GM21526 (cell line): Measurements from ENCODE around the gene NUDT4B.
"Not testable (repeated sequence)": the region's sequence is repeated elsewhere in the genome, so short reads cannot be mapped to it uniquely, and the experiment has no call there.

Experiments
- ATAC-seq: cut with Tn5 transposase; IDR thresholded peaks from one replicate; pipeline ENCODE4 v1.9.1; 2021; ENCODE audit warnings: moderate library complexity; ENCODE audit not compliant: unreplicated experiment, low FRiP score

NUDT4B gene

GRCh38 chr1:148748563-148749334, at the start of gene NUDT4B:
TSS of gene NUDT4B (plus strand) at chr1:148748774. CDS start at chr1:148748953, 179 bp downstream.
- peak; percentile 41 for ATAC-seq

GRCh38 chr1:148699357-148699756, 49.2 kb upstream of the NUDT4B start:
- ATAC-seq, result not testable (repeated sequence)

GRCh38 chr1:148702242-148702641, 46.3 kb upstream of the NUDT4B start:
- ATAC-seq, result not testable (repeated sequence)

- not testable (repeated sequence) for ATAC-seq
Observed at GRCh38 chr1:148703973-148704591, 44.5 kb upstream of the NUDT4B start.

GRCh38 chr1:148705316-148705948, 43.1 kb upstream of the NUDT4B start:
- ATAC-seq, result not testable (repeated sequence)

GRCh38 chr1:148708779-148709333, 39.7 kb upstream of the NUDT4B start:
- ATAC-seq, result not testable (repeated sequence)

- ATAC-seq, result not testable (repeated sequence)
Observed at GRCh38 chr1:148710772-148711523, 37.6 kb upstream of the NUDT4B start.

GRCh38 chr1:148712353-148712752, 36.2 kb upstream of the NUDT4B start:
- not testable (repeated sequence) for ATAC-seq

- ATAC-seq, result not testable (repeated sequence)
Observed at GRCh38 chr1:148715518-148715917, 33.1 kb upstream of the NUDT4B start.

GRCh38 chr1:148716966-148717520, 31.5 kb upstream of the NUDT4B start:
- ATAC-seq, result not testable (repeated sequence)

GRCh38 chr1:148720918-148721317, 27.7 kb upstream of the NUDT4B start:
- not testable (repeated sequence) for ATAC-seq

- ATAC-seq, result not testable (repeated sequence)
Observed at GRCh38 chr1:148722758-148723157, 25.8 kb upstream of the NUDT4B start.

- not testable (repeated sequence) for ATAC-seq
Observed at GRCh38 chr1:148723515-148723914, 25.1 kb upstream of the NUDT4B start.

- ATAC-seq, result not testable (repeated sequence)
Observed at GRCh38 chr1:148724872-148725271, 23.7 kb upstream of the NUDT4B start.

GRCh38 chr1:148727862-148728261, 20.7 kb upstream of the NUDT4B start:
- ATAC-seq, result not testable (repeated sequence)

GRCh38 chr1:148729128-148729527, 19.4 kb upstream of the NUDT4B start:
- peak; percentile 59 for ATAC-seq

- ATAC-seq, result not testable (repeated sequence)
Observed at GRCh38 chr1:148729541-148729940, 19.0 kb upstream of the NUDT4B start.

GRCh38 chr1:148732277-148732676, 16.3 kb upstream of the NUDT4B start:
- ATAC-seq, result not testable (repeated sequence)

GRCh38 chr1:148733585-148734310, 14.8 kb upstream of the NUDT4B start:
- ATAC-seq, result peak; percentile 69
